ENCODE results near the gene CHIA. TPM values are rescaled to one million over a fixed set of nuclear protein-coding genes. Genes with fewer than 3 reads are reported as not detected.

CHIA gene
- total RNA-seq, 1 donor from 2014 or later = not detected

DNA sequence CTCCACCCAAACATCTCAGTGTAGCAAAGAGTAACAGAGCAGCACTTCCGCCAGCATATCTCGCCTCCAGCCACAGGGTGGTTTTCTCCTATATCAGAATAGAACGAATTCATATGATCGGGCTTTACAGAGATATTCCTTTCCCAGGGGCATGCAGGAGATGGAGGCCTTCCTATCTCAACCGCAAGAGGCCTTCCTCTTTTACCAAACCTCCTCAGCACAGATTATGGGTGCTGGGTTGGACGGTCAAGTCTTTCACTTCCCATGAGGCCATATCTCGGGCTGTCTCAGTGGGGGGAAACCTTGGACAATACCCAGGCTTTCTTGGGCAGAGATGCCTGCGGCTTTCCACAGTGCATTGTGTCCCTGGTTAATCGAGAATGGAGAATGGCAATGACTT lies 71.1 kb downstream of the CHIA start:
- TF ChIP-seq, protein P1, sequence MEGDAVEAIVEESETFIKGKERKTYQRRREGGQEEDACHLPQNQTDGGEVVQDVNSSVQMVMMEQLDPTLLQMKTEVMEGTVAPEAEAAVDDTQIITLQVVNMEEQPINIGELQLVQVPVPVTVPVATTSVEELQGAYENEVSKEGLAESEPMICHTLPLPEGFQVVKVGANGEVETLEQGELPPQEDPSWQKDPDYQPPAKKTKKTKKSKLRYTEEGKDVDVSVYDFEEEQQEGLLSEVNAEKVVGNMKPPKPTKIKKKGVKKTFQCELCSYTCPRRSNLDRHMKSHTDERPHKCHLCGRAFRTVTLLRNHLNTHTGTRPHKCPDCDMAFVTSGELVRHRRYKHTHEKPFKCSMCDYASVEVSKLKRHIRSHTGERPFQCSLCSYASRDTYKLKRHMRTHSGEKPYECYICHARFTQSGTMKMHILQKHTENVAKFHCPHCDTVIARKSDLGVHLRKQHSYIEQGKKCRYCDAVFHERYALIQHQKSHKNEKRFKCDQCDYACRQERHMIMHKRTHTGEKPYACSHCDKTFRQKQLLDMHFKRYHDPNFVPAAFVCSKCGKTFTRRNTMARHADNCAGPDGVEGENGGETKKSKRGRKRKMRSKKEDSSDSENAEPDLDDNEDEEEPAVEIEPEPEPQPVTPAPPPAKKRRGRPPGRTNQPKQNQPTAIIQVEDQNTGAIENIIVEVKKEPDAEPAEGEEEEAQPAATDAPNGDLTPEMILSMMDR (IDR thresholded peaks at IDR 0.05; ENCODE audit: insufficient read depth, low read length, poor library complexity, severe bottlenecking) = no peak
- no peak for DNase-seq (ENCODE audit: low read depth)
- Histone ChIP-seq H3K36me3 (ENCODE audit: control insufficient read depth, insufficient read depth, low read length) (no peaks in the 10 kb centered on the region), H3K4me3 (ENCODE audit: low read depth, low read length) (no peak overlapping the region), H3K27me3 (ENCODE audit: control insufficient read depth, insufficient read depth, low read length) (no peaks in the 10 kb centered on the region)

DNA sequence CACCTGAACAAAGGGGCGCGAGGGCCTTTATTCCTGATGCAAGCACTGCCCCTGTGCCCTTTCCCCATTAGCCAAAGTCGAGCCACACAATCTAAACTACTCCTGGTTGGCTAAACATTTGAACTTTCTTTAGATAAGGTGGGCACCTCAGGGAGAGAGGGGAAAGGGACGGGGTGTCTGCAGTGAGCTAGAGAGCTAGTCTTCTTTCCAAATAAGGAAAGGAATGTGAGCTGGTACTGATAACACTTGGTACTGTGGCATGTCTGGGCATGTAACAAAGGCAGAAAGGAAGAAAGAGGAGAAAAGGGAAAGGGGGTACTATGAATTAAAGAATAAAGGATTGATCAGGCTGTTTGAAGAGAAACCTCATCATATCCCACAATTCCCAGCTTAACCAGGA lies 74.0 kb downstream of the CHIA start:
- H3K36me3 ChIP-seq (ENCODE audit: control insufficient read depth, insufficient read depth, low read length) = no peaks in the 10 kb centered on the region
- TF ChIP-seq, protein P1 (IDR thresholded peaks at IDR 0.05; ENCODE audit: insufficient read depth, low read length, poor library complexity, severe bottlenecking) = no peak
- no peak overlapping the region for H3K4me3 ChIP-seq (ENCODE audit: low read depth, low read length)
- H3K27me3 ChIP-seq (ENCODE audit: control insufficient read depth, insufficient read depth, low read length) = peaks cover 3% of the 10 kb centered on the region
- no peak for DNase-seq (ENCODE audit: low read depth)

DNA sequence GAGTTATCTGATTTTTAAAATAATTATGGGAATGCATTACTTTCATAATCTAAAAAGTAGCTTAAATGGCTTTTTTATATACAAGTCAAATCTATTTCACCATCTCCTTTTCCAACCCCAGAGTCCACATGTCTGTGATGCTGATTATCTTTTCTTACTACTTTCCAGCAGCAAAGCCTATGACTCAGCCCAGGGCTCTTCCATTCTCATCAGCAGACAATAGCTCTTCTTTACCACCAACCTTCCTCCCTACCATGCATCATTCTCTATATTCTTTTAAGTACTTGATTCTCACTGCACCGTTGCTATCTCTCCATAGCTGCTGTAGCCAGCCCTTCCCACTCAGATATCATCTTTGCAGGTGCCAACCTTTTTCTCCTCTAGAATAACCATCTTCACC lies 75.6 kb downstream of the CHIA start:
- no peaks in the 10 kb centered on the region for H3K36me3 ChIP-seq (ENCODE audit: control insufficient read depth, insufficient read depth, low read length)
- DNase-seq (ENCODE audit: low read depth) = no peak
- peaks cover 3% of the 10 kb centered on the region for H3K27me3 ChIP-seq (ENCODE audit: control insufficient read depth, insufficient read depth, low read length)
- TF ChIP-seq, protein P1 (IDR thresholded peaks at IDR 0.05; ENCODE audit: insufficient read depth, low read length, poor library complexity, severe bottlenecking) = no peak
- H3K4me3 ChIP-seq (ENCODE audit: low read depth, low read length) = no peak overlapping the region

DNA sequence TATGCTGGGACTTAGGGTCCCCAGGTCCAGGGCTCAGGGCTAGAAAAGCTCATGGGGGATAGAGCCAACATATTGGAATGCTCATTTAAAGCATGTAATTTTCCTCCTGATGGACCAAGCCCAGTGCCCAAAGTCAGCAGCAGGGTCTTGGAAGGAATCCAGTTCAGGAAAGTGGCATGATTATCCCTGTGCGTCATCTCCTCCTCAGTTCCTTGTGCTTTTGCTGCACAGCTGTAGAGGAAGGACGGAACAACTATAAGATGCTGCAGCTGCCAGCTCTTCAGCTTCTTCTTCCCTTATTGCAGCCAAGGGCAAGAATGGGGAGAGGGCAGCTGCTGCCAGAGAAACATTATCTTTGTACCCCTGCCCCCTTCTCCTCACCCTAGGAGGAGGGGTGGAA lies 78.5 kb downstream of the CHIA start:
- TF ChIP-seq, protein P1 (IDR thresholded peaks at IDR 0.05; ENCODE audit: insufficient read depth, low read length, poor library complexity, severe bottlenecking) = no peak
- Histone ChIP-seq H3K4me3 (ENCODE audit: low read depth, low read length) (no peak overlapping the region), H3K27me3 (ENCODE audit: control insufficient read depth, insufficient read depth, low read length) (peaks cover 3% of the 10 kb centered on the region), H3K36me3 (ENCODE audit: control insufficient read depth, insufficient read depth, low read length) (no peaks in the 10 kb centered on the region)
- no peak for DNase-seq (ENCODE audit: low read depth)

DNA sequence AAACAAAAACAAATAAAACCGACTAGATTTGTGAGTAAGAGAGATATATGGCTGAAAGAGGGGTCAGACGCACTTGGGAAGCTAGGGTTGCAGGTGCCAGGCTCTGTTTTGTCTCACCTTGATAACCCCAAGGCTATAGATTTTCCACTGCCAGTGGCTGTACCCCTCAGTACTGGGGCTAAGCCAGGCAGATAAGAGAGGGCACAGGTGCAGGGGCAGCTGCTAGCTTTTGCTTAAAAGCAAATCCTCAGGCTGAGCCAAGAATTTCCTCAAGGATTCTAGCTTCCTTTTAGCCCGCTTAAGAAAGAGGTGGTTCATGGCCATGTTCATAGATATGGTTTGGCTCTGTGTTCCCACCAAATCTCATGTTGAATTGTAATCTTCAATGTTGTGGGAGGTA lies 79.0 kb downstream of the CHIA start:
- DNase-seq (ENCODE audit: low read depth) = no peak
- TF ChIP-seq, protein P1 (IDR thresholded peaks at IDR 0.05; ENCODE audit: insufficient read depth, low read length, poor library complexity, severe bottlenecking) = no peak
- Histone ChIP-seq H3K27me3 (ENCODE audit: control insufficient read depth, insufficient read depth, low read length) (peaks cover 3% of the 10 kb centered on the region), H3K36me3 (ENCODE audit: control insufficient read depth, insufficient read depth, low read length) (no peaks in the 10 kb centered on the region), H3K4me3 (ENCODE audit: low read depth, low read length) (no peak overlapping the region)

Other genes with a start within 250 kb of the CHIA start
- 69.4 and 84.3 TPM in 2 replicates for gene DRAM2, start 150.8 kb upstream of the CHIA start, total RNA-seq
- 23.7 and 25.2 TPM in 2 replicates for gene CEPT1, start 150.6 kb upstream of the CHIA start, total RNA-seq
- gene DENND2D, start 90.2 kb upstream of the CHIA start, total RNA-seq = 13.2 and 16.6 TPM in 2 replicates
- 3.2 and 7.5 TPM in 2 replicates for gene CHI3L2, start 63.1 kb upstream of the CHIA start, total RNA-seq
- 0.96 and 1.5 TPM in 2 replicates for gene OVGP1, start 136.9 kb downstream of the CHIA start, total RNA-seq
- 39.7 and 40.5 TPM in 2 replicates for gene WDR77, start 158.4 kb downstream of the CHIA start, total RNA-seq
- 224 and 249 TPM in 2 replicates for gene ATP5PB, start 158.6 kb downstream of the CHIA start, total RNA-seq
- 0.07 and 0.08 TPM in 2 replicates for gene C1orf162, start 183.1 kb downstream of the CHIA start, total RNA-seq
- gene ADORA3, start 212.8 kb downstream of the CHIA start, total RNA-seq = not detected in 2 replicates
- not detected in 2 replicates for gene TMIGD3, start 212.8 kb downstream of the CHIA start, total RNA-seq

All from kidney epithelial cell (primary cell).